BLaER1 (cell line): ENCODE measurements around the gene TSG101.

Experiments
- H3K27ac ChIP-seq: shearing (Covaris generic); formaldehyde crosslinking; 2 replicates; pipeline ENCODE4 v1.8.1; 2022
- H3K27me3 ChIP-seq: shearing (Covaris generic); formaldehyde crosslinking; 2 replicates; pipeline ENCODE4 v1.8.1; 2022
- H3K36me3 ChIP-seq: shearing (Covaris generic); formaldehyde crosslinking; 2 replicates; pipeline ENCODE4 v1.8.1; 2022
- H3K4me1 ChIP-seq: shearing (Covaris generic); formaldehyde crosslinking; 2 replicates; pipeline ENCODE4 v1.8.1; 2022
- H3K4me2 ChIP-seq: shearing (Covaris generic); formaldehyde crosslinking; 2 replicates; pipeline ENCODE4 v1.8.1; 2022
- H3K4me3 ChIP-seq: shearing (Covaris generic); formaldehyde crosslinking; 2 replicates; pipeline ENCODE4 v1.8.1; 2022
- H3K9ac ChIP-seq: shearing (Covaris generic); formaldehyde crosslinking; 2 replicates; pipeline ENCODE4 v1.8.1; 2022
- H3K9me3 ChIP-seq: shearing (Covaris generic); formaldehyde crosslinking; 2 replicates; pipeline ENCODE4 v1.8.1; 2022
- H4K20me1 ChIP-seq: shearing (Covaris generic); formaldehyde crosslinking; 2 replicates; pipeline ENCODE4 v1.8.1; 2022
- Cebpa-rat ChIP-seq: shearing (Covaris generic); IDR thresholded peaks from 2 replicates; pipeline ENCODE4 v1.8.1; 2022

Gene TSG101

GRCh38 chr11:18471995-18472394 lies 54.7 kb downstream of the TSG101 start:
- no peaks in the 10 kb centered on the region for H3K27me3 ChIP-seq
- peaks cover 24% of the 10 kb centered on the region for H3K36me3 ChIP-seq
- no peak overlapping the region for H3K4me2 ChIP-seq
- H3K9me3 ChIP-seq, result no peaks in the 10 kb centered on the region
- no peak overlapping the region for H3K27ac ChIP-seq
- no peaks in the 10 kb centered on the region for H3K4me1 ChIP-seq
- no peak overlapping the region for H3K9ac ChIP-seq
- H3K4me3 ChIP-seq, result no peak overlapping the region
- no peaks in the 10 kb centered on the region for H4K20me1 ChIP-seq
- no peak for TF ChIP-seq Cebpa-rat

GRCh38 chr11:18468961-18469360 lies 57.8 kb downstream of the TSG101 start:
- H4K20me1 ChIP-seq, result no peaks in the 10 kb centered on the region
- no peaks in the 10 kb centered on the region for H3K9me3 ChIP-seq
- H3K27ac ChIP-seq, result no peak overlapping the region
- H3K4me3 ChIP-seq, result no peak overlapping the region
- no peaks in the 10 kb centered on the region for H3K36me3 ChIP-seq
- TF ChIP-seq Cebpa-rat, result no peak
- no peaks in the 10 kb centered on the region for H3K27me3 ChIP-seq
- no peaks in the 10 kb centered on the region for H3K4me1 ChIP-seq
- no peak overlapping the region for H3K9ac ChIP-seq
- no peak overlapping the region for H3K4me2 ChIP-seq

- no peak overlapping the region for H3K9ac ChIP-seq
- H4K20me1 ChIP-seq, result no peaks in the 10 kb centered on the region
- H3K27me3 ChIP-seq, result no peaks in the 10 kb centered on the region
- no peak overlapping the region for H3K4me2 ChIP-seq
- TF ChIP-seq Cebpa-rat, result no peak
- H3K4me1 ChIP-seq, result no peaks in the 10 kb centered on the region
- no peaks in the 10 kb centered on the region for H3K9me3 ChIP-seq
- no peaks in the 10 kb centered on the region for H3K36me3 ChIP-seq
- no peak overlapping the region for H3K27ac ChIP-seq
- H3K4me3 ChIP-seq, result no peak overlapping the region
Observed at GRCh38 chr11:18468059-18468458, 58.7 kb downstream of the TSG101 start.

GRCh38 chr11:18466402-18466801 lies 60.3 kb downstream of the TSG101 start:
- Histone ChIP-seq H3K9ac (no peak overlapping the region), H3K4me1 (no peaks in the 10 kb centered on the region), H3K4me3 (no peak overlapping the region), H3K9me3 (no peaks in the 10 kb centered on the region), H3K27ac (no peak overlapping the region), H3K36me3 (no peaks in the 10 kb centered on the region), H3K4me2 (no peak overlapping the region), H4K20me1 (no peaks in the 10 kb centered on the region), H3K27me3 (no peaks in the 10 kb centered on the region)
- no peak for TF ChIP-seq Cebpa-rat

- Histone ChIP-seq H3K36me3 (no peaks in the 10 kb centered on the region), H3K9ac (no peak overlapping the region), H3K4me3 (no peak overlapping the region), H3K27ac (no peak overlapping the region), H3K9me3 (no peaks in the 10 kb centered on the region), H3K4me1 (no peaks in the 10 kb centered on the region), H3K4me2 (no peak overlapping the region), H3K27me3 (no peaks in the 10 kb centered on the region), H4K20me1 (no peaks in the 10 kb centered on the region)
- no peak for TF ChIP-seq Cebpa-rat
Observed at GRCh38 chr11:18463439-18463838, 63.3 kb downstream of the TSG101 start.

GRCh38 chr11:18461909-18462308 lies 64.8 kb downstream of the TSG101 start:
- Histone ChIP-seq H3K36me3 (no peaks in the 10 kb centered on the region), H3K4me1 (no peaks in the 10 kb centered on the region), H3K9ac (no peak overlapping the region), H3K27me3 (no peaks in the 10 kb centered on the region), H3K9me3 (no peaks in the 10 kb centered on the region), H3K4me2 (no peak overlapping the region), H3K27ac (no peak overlapping the region), H3K4me3 (no peak overlapping the region), H4K20me1 (no peaks in the 10 kb centered on the region)
- no peak for TF ChIP-seq Cebpa-rat

GRCh38 chr11:18459634-18460033 lies 67.1 kb downstream of the TSG101 start:
- no peak for TF ChIP-seq Cebpa-rat
- H3K27me3 ChIP-seq, result no peaks in the 10 kb centered on the region
- H3K4me1 ChIP-seq, result no peaks in the 10 kb centered on the region
- H3K27ac ChIP-seq, result no peak overlapping the region
- H3K4me3 ChIP-seq, result no peak overlapping the region
- peaks cover 8% of the 10 kb centered on the region for H3K9me3 ChIP-seq
- no peaks in the 10 kb centered on the region for H4K20me1 ChIP-seq
- H3K36me3 ChIP-seq, result no peaks in the 10 kb centered on the region
- H3K9ac ChIP-seq, result no peak overlapping the region
- H3K4me2 ChIP-seq, result no peak overlapping the region

- Histone ChIP-seq H3K36me3 (no peaks in the 10 kb centered on the region), H3K4me2 (no peak overlapping the region), H3K9ac (no peak overlapping the region), H3K27me3 (no peaks in the 10 kb centered on the region), H3K4me1 (no peaks in the 10 kb centered on the region), H3K9me3 (peaks cover 8% of the 10 kb centered on the region), H4K20me1 (no peaks in the 10 kb centered on the region), H3K4me3 (no peak overlapping the region), H3K27ac (no peak overlapping the region)
- TF ChIP-seq Cebpa-rat, result no peak
Observed at GRCh38 chr11:18457450-18457849, 69.3 kb downstream of the TSG101 start.

- H3K4me3 ChIP-seq, result no peak within 1 kb of the TSS
- H3K27ac ChIP-seq, result no peak within 1 kb of the TSS
- H3K36me3 ChIP-seq, result no peaks in the 10 kb centered on the region
- peaks cover 8% of the 10 kb centered on the region for H3K9me3 ChIP-seq
- H3K4me2 ChIP-seq, result no peak within 1 kb of the TSS
- H3K9ac ChIP-seq, result no peak within 1 kb of the TSS
- no peaks in the 10 kb centered on the region for H4K20me1 ChIP-seq
- no peaks in the 10 kb centered on the region for H3K27me3 ChIP-seq
- no peak for TF ChIP-seq Cebpa-rat
- H3K4me1 ChIP-seq, result no peaks in the 10 kb centered on the region
Observed at GRCh38 chr11:18455686-18456372, 70.9 kb downstream of the TSG101 start, which contains the start of gene LDHAL6A. TSS of gene LDHAL6A (plus strand) at chr11:18455856. CDS start at chr11:18456681, 825 bp downstream.

- Histone ChIP-seq H3K4me2 (no peak overlapping the region), H3K4me1 (no peaks in the 10 kb centered on the region), H3K36me3 (no peaks in the 10 kb centered on the region), H3K4me3 (no peak overlapping the region), H3K27ac (no peak overlapping the region), H3K9me3 (peaks cover 8% of the 10 kb centered on the region), H4K20me1 (no peaks in the 10 kb centered on the region), H3K27me3 (no peaks in the 10 kb centered on the region), H3K9ac (no peak overlapping the region)
- TF ChIP-seq Cebpa-rat, result no peak
Observed at GRCh38 chr11:18452927-18453326, 73.8 kb downstream of the TSG101 start.

- Histone ChIP-seq H3K36me3 (no peaks in the 10 kb centered on the region), H3K9me3 (no peaks in the 10 kb centered on the region), H3K9ac (no peak overlapping the region), H3K4me1 (no peaks in the 10 kb centered on the region; the same call in 1 of the 2 replicates), H3K27me3 (no peaks in the 10 kb centered on the region), H3K27ac (no peak overlapping the region), H3K4me3 (no peak overlapping the region), H4K20me1 (no peaks in the 10 kb centered on the region), H3K4me2 (no peak overlapping the region)
- TF ChIP-seq Cebpa-rat, result no peak
Observed at GRCh38 chr11:18449251-18449650, 77.5 kb downstream of the TSG101 start.
